HG03060 (cell line): ENCODE measurements around the gene CNTN5.
A peak's percentile ranks its signal among the peaks of the same experiment; 100 is the strongest.

Source experiments
- ATAC-seq: cut with Tn5 transposase; IDR thresholded peaks from one replicate; pipeline ENCODE4 v1.9.1; 2021; ENCODE audit warnings: low read depth, moderate number of reproducible peaks; ENCODE audit not compliant: unreplicated experiment

CNTN5 gene

GRCh38 chr11:99494065-99494464 lies 473.3 kb downstream of the CNTN5 start:
- no peak for ATAC-seq

- ATAC-seq = no peak
These were observed 480.9 kb downstream of the CNTN5 start for GRCh38 chr11:99501655-99502054.

DNA sequence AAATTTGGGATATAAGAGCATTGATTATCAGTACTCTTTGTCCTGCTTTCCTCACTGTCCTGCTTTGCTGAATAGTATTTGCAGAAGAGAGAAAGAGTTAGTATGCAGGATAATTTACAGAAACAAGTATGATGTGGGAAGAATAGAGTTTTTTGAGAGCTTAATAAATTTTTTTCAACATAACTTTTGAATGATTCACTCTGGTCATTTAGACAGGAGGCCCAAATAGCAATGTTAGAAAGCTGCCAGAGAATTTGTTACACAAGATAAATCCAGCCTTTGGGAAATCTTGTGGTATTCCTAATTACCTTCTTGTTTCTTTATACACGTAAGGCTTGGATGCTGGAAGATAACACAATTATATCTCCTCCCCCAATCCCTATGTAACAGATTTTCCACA lies 484.6 kb downstream of the CNTN5 start:
- no peak for ATAC-seq

DNA sequence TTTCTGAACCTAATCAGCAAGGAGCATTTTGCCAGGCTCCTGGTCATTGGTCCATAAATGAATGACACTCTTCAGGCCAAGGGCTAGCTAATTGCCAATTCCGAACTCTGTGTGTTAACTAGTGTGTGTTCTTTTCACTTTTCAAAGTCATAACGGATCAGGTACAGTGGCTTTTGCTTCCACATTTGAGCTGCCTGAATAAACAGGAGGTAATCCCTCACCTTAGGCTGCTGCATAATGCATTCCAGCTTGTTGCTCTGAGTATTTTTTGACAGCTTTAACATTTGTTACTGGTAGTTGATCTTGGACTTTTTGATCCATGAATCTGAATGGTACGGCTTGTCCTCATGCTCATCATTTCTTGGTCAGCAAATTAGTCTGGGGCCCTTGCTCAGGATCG lies 485.1 kb downstream of the CNTN5 start:
- ATAC-seq = no peak

- ATAC-seq = no peak
These were observed 489.1 kb downstream of the CNTN5 start for GRCh38 chr11:99509863-99510262.

DNA sequence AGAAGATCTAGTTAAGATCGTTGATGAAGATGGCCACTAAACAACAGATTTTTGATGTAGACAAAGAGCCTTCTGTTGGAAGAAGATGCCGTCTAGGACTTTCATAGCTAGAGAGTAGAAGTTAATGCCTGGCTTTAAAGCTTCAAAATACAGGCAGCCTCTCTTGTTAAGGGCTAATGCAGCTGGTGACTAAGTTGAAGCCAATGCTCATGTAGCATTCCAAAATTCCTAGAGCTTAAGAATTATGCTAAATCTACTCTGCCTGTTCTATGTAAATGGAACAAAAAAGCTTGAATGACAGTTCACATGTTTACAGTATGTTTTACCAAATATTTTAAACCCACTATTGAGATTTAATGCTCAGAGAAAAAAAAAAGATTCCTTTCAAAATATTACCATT lies 492.6 kb downstream of the CNTN5 start:
- no peak for ATAC-seq

- no peak for ATAC-seq
These were observed 498.3 kb downstream of the CNTN5 start for GRCh38 chr11:99519095-99519494.

GRCh38 chr11:99522467-99523173 lies 501.9 kb downstream of the CNTN5 start:
- no peak for ATAC-seq

GRCh38 chr11:99531468-99531867 lies 510.7 kb downstream of the CNTN5 start:
- no peak for ATAC-seq

GRCh38 chr11:99534812-99535211 lies 514.1 kb downstream of the CNTN5 start:
- peak; percentile 48 for ATAC-seq

GRCh38 chr11:99535406-99535805 lies 514.7 kb downstream of the CNTN5 start:
- ATAC-seq = peak; percentile 40

DNA sequence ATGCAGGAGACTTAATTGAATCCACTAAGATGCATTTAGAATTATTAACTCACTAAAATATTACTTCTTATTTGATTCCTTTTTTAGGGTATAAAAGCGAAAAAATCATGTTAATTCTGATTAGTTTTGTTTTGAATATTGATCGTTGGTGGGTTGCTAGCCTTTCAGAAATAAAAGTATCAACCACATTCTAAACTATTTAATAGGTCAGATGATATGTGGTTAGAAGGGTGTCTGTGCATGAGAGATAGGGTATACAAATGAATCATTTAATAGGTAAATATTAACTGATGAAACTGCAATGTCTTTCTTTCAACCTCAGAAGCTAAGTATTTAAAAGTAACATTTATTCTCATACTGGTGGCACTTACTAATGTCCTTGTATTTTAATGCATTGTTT lies 515.1 kb downstream of the CNTN5 start:
- ATAC-seq = peak; percentile 51

DNA sequence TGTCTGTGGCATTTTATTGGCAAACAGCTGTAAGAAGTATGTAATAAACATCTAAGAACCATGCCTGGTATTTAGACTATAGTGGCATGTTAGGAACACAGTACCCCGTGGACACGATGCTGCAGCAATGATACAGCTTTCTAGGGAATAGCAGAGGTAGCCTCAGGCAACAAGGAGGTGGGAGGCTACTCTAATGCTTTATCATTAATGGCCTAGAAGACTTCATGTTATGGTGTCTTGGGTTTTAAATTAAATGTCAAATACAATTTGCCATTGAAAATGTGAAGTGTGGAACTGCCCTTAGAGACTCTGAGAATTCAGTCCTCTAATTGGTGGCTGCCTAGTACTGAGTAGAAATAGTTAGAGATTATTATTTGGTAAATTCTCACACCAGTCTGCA lies 516.9 kb downstream of the CNTN5 start:
- ATAC-seq = no peak

DNA sequence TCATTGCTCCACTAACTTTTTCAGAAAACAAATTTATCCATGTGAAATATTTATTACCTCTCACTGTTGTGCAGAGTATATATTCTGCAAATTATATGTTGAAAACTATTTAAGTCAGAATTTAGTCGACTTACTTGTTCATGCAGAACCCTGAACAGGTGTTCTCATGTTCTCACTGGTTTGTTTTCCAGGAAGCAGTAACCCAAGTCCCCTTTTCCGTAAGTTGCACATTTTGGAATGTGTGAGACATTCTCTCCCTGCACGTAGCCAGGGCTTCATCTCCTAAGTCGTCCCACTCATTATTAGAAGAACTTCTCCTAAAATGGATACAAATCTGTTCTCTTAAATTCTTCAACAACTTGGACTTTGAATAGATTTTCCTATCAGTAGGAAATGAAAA lies 524.9 kb downstream of the CNTN5 start:
- ATAC-seq = no peak

DNA sequence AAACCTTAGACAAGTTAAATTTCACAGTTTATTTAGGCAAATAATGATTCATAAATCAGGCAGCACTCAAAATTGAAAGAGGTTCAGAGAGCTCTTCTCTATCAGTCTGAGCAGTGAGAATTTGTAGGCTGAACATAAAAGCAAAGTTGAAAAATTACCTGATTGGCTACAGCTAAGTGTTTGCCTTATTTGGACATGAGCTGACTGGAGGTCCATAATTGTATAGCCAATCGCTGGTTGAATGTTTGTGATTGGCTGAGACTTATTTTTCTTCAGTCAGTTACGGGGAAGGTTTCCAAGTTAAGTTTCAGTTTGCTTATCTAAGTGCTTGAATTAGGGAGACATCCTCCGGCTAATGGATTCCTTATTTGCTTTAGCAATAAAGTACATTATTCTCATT lies 527.5 kb downstream of the CNTN5 start:
- no peak for ATAC-seq

- ATAC-seq = no peak
These were observed 533.6 kb downstream of the CNTN5 start for GRCh38 chr11:99554232-99554903.

DNA sequence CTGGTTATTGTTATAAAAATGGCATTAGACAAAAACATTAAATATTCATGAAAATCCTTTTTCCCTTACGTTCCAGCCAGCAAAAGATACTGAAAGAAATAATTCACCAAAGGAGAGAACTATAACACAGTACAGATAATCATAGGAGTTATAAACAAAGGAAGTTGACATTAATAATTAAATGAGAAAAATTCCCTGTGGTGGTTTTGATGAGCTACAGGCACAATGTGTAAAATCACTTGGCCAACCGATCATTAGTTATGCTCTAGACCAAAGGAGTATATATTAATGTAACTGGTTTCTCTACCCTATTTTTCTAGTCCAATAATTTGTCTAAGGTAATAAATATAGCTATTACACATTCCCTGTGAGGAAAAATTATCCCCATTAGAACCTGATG lies 534.7 kb downstream of the CNTN5 start:
- ATAC-seq = no peak

GRCh38 chr11:99565333-99565732 lies 544.6 kb downstream of the CNTN5 start:
- ATAC-seq = no peak

DNA sequence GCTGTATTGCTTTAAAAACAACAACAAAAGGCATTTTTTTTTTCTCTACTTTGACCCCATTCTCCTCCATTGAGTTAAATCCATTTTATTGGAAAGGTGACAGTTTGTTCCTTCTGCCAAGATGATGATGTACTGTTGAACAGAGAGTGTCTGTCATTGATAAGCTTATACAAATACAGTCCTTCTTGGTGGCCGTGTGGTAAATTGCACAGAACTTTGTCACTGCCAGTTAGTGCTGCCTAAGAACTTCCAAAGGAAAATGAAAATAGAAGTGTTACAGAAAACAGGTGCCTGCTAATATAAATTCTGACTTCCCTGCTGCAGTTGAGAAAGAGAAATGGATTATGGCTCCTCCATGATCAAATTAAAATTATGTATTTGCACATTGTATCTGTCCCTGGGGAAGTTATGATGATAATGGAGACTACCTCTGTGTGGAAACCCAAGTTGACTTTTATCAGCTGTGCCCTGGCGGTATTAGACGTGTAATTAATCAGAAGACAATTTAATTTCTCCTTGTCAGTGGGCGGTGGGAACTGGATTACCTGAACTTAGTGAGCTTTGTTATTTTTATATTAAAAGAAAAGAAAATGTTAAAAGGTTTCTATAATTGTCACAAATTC lies 546.7 kb downstream of the CNTN5 start:
- no peak for ATAC-seq

DNA sequence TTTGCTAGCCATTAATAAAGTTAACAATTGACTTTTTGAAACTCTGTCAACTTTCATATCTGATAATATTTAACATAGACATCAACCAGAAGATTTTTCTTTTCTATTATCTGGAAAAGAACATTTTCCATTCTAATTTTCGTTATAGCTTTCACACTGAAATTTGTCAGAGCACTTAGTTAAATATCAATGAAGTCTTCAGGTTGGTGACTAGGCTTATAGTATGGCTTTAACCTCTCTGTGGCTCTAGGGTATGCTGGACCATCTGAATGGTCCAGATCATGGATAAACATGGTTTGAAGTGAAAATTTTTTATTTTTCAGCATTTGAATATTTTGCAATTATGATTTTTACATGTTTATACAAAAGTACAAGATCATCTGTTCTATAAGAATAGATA lies 548.1 kb downstream of the CNTN5 start:
- no peak for ATAC-seq

GRCh38 chr11:99571094-99571493 lies 550.3 kb downstream of the CNTN5 start:
- ATAC-seq = peak; percentile 56

- no peak for ATAC-seq
These were observed 564.1 kb downstream of the CNTN5 start for GRCh38 chr11:99584830-99585229.
